Ecto neural progenitor cell (in vitro differentiated cells): Measurements from ENCODE around the gene SLC22A5.
"Not testable (repeated sequence)": the region's sequence is repeated elsewhere in the genome, so short reads cannot be mapped to it uniquely, and the experiment has no call there.

Experiments
- DNase-seq: peaks from one replicate; pipeline ENCODE4 v3.0.0-alpha.2; 2018; ENCODE audit warnings: low spot score

SLC22A5 gene

DNA sequence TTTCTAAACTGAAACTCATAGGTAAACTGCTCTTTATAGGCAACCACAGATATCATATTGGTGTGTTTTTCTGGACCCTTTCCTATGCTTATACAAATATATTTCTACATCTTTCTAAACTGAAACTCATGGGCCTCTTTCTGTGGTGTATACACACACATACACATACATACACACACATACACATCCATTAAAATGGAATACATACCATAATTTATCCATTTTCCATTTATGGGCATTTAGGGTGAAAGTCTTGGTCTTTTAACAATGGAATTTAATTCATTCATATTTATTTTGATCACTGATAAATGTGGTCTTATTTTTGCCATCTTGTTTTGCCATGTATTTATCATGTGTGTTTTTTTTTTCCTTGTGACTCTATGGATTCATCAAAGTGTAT, 44.1 kb downstream of the SLC22A5 start:
- DNase-seq = no peak

- DNase-seq = no peak
These were observed 45.3 kb downstream of the SLC22A5 start for GRCh38 chr5:132414634-132415378.

DNA sequence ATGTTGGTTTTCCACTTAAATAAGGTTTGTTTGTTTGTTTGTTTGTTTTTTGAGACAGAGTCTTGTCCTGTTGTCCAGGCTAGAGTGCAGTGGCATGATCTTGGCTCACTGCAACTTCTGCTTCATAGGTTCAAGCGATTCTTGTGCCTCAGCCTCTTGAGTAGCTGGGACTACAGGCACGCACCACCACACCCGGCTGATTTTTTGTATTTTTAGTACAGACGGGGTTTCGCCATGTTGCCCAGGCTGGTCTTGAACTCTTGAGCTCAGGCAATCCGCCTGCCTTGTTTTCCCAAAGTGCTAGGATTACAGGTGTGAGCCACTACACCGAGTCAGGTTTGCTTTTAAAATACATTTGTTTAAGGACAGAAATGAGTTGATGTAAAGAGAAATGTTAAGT, 46.0 kb downstream of the SLC22A5 start:
- not testable (repeated sequence) for DNase-seq

DNA sequence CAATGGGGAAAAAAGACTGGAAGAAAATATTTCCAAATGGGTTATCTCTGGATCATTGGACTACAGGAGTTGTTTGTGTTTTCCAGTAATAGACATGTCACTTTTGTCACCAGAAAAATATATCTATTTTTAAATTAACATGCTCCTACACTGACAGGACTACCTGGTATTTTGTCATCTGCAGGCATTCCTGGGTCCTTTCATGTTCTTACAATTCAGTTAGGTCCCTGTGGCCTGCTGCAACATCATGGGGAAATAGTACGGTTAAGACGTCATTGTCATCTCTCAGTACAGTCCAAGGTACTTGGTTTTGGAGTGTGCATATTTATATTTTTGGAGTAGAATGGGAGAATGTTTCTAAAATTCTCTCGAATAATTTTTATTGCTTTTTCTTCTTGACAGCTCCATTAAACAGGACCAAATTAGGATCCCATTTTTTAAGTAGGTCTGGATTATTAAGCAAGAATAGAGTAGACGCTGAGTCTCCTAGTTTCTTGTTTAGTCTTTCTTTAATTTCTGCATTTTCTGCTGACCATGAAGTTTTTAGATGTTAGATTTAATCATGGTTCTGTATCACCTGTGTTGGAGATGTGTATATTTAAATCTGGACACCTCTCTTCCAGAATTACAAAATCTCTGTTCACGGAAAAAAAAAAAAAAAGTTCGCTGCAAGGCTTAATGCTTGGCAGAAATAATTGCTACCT, 46.9 kb downstream of the SLC22A5 start:
- DNase-seq = no peak

DNA sequence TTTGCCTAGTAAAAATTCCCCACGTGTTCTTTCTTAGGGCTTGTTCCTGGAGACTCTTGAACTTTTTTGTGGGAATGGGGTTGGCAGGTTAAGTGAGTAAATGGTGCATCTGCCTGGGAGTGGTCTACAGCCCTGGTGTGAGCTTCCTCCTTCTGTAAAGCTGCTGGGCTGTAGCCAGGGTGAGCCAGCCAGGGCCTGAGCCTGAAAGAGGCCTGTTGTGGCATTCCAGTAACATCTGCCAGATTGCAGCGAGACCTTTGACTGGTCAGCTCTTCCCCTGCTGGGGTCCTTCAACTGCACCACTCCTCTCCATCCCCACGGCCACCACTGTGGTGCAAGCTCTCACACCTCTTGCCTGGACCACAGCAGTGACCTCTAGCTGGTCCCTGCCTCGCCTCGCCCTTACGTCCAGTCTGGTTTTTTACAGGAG, 47.5 kb downstream of the SLC22A5 start:
- DNase-seq = no peak

DNA sequence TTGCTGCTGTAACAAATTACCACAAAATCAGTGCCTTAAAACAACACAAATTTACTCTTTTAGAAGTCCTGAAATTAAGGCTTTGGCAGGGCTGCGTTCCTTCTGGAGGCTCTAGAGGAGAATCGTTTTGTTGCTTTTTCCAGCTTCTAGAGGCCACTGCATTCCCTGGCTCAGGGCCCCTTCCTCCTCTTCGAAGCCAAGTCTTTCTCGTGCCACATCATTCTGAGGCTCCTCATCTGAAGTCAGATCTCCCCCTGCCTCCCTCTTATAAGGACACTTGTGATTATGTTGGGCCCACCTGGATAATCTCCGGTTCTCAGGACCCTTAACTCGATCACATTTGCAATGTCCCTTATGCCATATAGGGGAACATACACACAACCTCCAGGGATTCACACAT, 48.0 kb downstream of the SLC22A5 start:
- DNase-seq = no peak

DNA sequence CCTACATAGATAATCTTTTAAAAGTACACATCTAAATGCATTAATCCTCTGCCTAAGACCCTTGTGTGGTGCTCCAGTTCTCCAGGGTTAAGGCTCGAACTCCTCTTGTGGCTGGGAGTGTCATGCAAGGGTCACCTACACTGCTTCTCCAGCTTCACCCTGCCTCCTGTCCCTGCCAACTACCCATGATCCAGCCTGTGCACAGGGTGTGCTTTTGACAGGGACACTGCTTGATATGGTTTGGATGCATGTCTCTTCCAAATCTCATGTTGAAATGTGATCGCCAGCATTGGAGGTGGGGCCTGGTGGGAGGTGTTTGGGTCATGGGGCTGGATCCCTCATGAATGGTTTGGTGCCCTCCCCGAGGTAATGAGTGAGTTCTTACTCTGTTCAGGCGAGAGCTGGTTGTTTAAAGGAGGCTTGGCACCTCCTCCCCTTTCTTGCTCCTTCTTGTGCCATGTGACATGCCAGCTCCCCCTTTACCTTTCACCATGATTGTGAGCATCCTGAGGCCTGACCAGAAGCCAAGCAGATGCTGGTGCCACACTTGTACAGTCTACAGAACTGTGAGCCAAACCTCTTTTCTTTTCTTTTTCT, 48.5 kb downstream of the SLC22A5 start:
- no peak for DNase-seq

- DNase-seq = no peak
These were observed 49.4 kb downstream of the SLC22A5 start for GRCh38 chr5:132418881-132419280.

GRCh38 chr5:132419502-132420468, 50.3 kb downstream of the SLC22A5 start:
- DNase-seq = peak; percentile 85

- no peak for DNase-seq
These were observed 51.3 kb downstream of the SLC22A5 start for GRCh38 chr5:132420706-132421272.

DNA sequence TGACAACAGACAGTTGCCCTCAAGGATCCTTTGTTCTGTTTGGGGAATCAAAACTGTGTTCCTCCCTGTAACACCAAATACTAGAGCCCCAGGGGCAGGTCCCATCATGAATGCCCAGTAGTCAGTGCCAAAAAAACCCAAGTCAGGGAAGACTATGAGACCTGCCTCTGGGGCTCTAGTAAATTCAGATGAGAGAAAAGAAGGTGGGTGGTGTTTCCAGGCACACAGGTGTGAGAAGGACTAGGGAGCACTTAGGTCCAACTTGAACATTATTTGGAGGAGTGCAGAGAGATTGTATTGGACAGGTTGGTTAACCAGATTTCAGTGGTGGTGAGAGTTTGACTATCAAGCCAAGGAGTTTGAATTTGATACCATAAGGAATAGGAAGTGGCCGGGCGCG, 52.0 kb downstream of the SLC22A5 start:
- DNase-seq = no peak

DNA sequence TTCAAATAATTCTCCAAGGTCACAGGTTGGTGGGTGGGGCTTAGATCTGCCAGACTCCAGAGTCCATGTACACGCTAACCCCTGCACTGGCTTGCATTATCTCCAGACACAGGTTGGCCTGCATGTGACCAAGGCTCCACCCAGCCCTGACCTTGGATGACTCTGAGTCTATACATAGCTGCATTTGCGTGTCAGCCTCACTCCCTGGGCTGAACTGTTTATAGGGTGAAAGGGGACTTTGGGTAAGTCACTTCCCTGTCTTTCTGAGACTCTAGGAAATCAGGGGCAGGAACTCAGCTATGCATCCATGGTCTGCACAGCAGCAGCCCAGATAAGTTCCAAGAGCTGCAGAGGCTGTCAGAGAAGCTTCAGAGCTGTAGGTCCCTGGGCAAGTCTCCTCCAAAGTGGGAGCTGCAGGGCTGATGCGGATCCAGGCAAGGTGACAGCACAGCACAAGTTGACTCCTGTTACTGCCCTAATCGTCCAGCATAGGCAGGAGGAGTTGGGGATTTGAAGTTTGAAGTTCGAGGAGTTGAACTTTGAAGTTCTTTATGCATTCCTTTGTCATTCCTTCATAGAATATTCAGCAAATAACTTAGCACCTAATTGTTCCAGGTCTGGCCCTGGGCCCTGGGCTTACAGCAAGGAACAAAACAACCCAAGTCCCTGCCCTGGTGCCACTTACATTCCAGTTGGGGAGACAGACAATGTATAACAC, 53.4 kb downstream of the SLC22A5 start:
- no peak for DNase-seq

GRCh38 chr5:132423438-132423898, 54.0 kb downstream of the SLC22A5 start:
- DNase-seq = no peak

- no peak for DNase-seq
These were observed 54.8 kb downstream of the SLC22A5 start for GRCh38 chr5:132424167-132424880.

DNA sequence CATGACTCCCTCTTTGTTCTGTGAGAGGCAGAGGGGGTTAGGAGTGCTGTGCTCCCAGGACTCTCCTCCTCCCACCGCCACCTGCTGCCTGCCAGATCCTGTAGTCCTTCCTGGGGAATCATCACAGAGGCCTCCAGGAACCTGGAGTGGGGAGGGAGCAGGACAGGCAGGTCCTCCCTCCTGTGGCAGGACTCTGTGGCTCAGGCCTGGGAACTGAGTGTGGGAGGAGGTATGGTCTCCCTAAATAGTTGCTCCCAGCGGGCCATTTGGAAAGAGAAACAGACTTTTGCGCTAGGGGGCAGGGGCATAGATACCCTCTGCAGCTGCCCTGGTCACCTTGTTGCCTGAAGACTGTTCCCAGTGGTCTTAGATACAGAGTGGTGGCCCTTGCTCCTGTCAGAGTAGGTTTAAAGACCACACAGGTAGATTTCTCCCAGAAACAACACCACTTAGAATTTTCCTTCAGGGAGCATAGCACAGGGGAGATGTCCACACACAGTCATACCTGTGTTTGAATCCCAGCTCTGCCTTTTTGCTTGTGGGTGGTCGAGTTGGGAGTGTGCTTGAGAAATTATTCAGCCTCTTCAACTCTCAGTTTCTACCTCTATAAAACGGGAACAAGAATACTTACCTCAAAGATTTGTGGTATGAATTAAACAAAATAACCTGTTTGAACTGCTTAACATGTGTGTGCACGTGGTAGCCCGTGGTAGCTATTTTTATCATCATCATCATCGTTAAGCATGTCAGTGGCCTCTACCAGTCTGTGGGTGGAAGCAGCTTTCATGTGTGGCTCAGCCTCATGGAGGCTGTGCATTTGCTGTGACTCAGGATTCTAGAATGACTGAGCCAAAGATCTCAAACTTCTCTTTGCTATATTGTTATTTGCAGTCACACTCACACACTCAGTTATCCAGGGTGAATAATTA, 55.8 kb downstream of the SLC22A5 start:
- no peak for DNase-seq

GRCh38 chr5:132425975-132426524, 56.5 kb downstream of the SLC22A5 start:
- DNase-seq = no peak

DNA sequence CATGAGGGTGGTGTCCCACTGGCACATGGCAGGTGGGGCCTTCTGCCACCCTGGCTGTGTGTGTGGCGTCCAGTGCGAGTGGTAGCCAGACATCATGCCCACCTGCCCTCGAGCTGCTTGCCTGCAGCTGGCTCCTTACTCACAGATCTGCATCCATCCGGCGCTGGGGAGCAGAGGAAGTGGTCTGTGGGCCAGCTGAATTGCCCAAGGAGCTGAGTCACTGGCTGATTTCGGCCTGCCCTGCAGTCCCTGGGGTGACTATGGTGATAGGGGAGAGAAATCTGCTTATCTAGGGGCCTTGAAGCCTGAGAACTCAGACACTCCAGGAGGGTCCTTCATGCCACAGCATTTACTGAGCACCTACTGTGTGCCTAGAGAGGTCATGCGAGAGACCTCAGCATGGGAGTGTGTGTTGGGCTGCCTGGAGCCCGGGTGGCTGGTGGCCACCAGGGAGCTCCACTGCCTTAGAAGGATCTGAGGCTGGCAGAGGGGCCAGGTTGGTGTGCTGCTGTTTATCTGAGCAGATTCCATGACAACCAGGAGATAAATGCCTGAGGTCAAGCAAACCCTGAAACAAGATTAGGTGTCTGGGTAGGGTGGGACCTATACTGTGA, 57.1 kb downstream of the SLC22A5 start:
- no peak for DNase-seq
